GM23248 (cell line): ENCODE measurements around the gene SRPK3.

Experiments
- EZH2 ChIP-seq: fragments of 200-600 bp; sonication (generic); IDR thresholded peaks from 2 replicates; pipeline ENCODE4 v1.6.1; 2018; ENCODE audit warnings: antibody characterized with exemption, mild to moderate bottlenecking; ENCODE audit not compliant: insufficient read depth, poor library complexity, severe bottlenecking
- EZH2phosphoT487 ChIP-seq: fragments of 200-600 bp; sonication (generic); IDR thresholded peaks from 2 replicates; pipeline ENCODE4 v1.6.1; 2018; ENCODE audit warnings: antibody characterized with exemption, moderate library complexity, mild to moderate bottlenecking, low read depth; ENCODE audit not compliant: insufficient read depth

GRCh38 chrX:153781428-153782047 is 697 bp downstream of the SRPK3 start:
- TF ChIP-seq EZH2phosphoT487 (no peak), EZH2 (no peak)
